ENCODE data around the gene FBXW9. TPM values are rescaled to one million over a fixed set of nuclear protein-coding genes. Genes with fewer than 3 reads are reported as not detected.
A peak's percentile ranks its signal among the peaks of the same experiment; 100 is the strongest.

FBXW9 gene
- total and polyA plus RNA-seq, 2 of the 4 experiments (the other 2 are of a cell fraction) = 9.5 to 14.2 TPM

DNA sequence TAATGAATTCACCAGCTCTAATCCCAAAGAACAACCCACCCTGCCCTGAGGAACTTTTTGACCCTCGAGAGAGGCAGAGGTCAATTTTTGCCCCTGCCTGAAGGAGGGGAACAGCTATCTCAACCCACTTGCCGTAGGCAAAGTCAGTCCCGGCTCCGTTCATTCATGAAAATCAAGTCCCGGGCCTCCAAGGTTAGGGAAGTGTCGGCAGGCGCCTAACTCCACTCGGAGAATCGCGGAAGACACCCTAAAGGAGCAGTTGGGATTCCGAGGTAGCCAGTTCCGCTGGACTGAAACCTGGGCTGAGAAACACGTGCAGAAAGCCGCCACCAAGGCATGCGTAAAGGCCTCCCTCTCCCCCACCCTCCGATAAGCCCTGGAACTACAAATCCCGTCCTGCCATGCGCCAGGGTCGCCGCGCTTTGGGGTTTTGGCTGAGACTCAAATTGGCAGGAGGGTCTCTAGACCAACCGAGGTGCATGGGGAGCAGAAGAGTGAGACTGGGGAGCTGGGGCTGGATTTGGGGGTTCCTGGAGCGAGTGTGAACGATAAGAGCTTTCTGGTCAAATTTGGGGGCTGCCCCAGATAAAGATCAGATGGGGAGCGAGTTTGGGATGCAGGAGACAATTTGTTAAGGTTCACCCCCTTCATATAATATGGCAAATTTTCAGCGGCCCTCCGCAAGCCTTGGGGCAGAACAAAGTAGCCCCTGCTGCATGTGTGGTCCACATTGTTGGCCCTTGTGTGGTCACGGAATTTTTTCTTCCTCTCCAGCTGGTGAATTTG is 27.4 kb upstream of the FBXW9 start, which contains the start of gene TNPO2 (continued):
- TF ChIP-seq RCOR1 (IDR thresholded peaks at IDR 0.05; ENCODE audit: insufficient replicate concordance, low read length) = no peak

DNA sequence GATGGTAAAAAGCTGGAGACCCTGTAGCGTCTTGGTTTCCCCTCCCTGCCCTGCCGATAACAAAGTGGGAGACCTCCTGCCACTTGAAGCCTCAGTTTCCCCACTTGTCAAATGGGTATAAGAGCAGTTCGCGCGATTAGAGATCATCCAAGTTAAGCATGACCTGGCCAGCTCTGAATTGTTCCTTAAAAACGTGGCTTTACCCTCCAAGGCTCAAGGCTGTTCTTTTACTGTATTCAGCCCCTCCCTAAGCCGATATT is 26.9 kb upstream of the FBXW9 start:
- peak overlapping the region; percentile 69 for H3K9ac ChIP-seq (ENCODE audit: low read depth, low read length)
- peak overlapping the region; percentile 80 for H2AK5ac ChIP-seq (ENCODE audit: low read depth, low read length)
- ATAC-seq (ENCODE audit: low read depth) (no peak), DNase-seq (peak; percentile 12)
- TF ChIP-seq MAFK (IDR thresholded peaks at IDR 0.05; ENCODE audit: low read depth, low read length) = no peak
- TF ChIP-seq POLR2A (IDR thresholded peaks at IDR 0.05; ENCODE audit: low read depth, low read length) = 0 out of 2 replicates have a peak, but pooled peaks have one; percentile 6
- TF ChIP-seq MXI1 (IDR thresholded peaks at IDR 0.05; ENCODE audit: borderline replicate concordance, low read depth, low read length) = no peak
- TF ChIP-seq RAD21 (IDR thresholded peaks at IDR 0.05; ENCODE audit: low read length) = no peak
- peak overlapping the region; percentile 53 for H3K4me3 ChIP-seq (ENCODE audit: insufficient read depth, low read depth, low read length)
- H3K36me3 ChIP-seq (ENCODE audit: control insufficient read depth, insufficient read depth, low read length) = peaks cover 12% of the 10 kb centered on the region
- peak overlapping the region; percentile 10; the same call in 1 of the 3 replicates for H2BK15ac ChIP-seq (ENCODE audit: low read depth, low read length)
- H2BK120ac ChIP-seq (ENCODE audit: low read depth, low read length) = peak overlapping the region; percentile 35
- H3K79me1 ChIP-seq (ENCODE audit: low read depth in 1 of 2, low read length in 2 of 2) = peaks cover 15 to 49% of the 10 kb centered on the region in 2 experiments; a peak in 3 of 4 replicates
- intact Hi-C loops (cut with micrococcal nuclease) (no loop called here), in situ Hi-C loops (cut with MboI; ENCODE audit: low sequenced_read_pairs) (no loop called here), dilution Hi-C loops (cut with HindIII; ENCODE audit: low sequenced_read_pairs, unreplicated experiment) (no loop called here)
- POLR2A ChIA-PET (ENCODE audit: unreplicated experiment) = interaction anchor here (0.5 to 0.8 kb wide), 2 partner anchors 11 to 104 kb away, joined by 8 read pairs; partner anchors contain the start of gene TRIR
- BruUV-seq (replicated peaks) = no TSS peak
- 0 out of 2 replicates have a peak, but pooled peaks cover 8% of the 10 kb centered on the region for H4K20me1 ChIP-seq (ENCODE audit: insufficient read depth, low read length)
- peak overlapping the region; percentile 68 for H3K27ac ChIP-seq (ENCODE audit: insufficient read depth, low read length)
- peak overlapping the region; percentile 85 for H3K4ac ChIP-seq (ENCODE audit: low read depth, low read length)
- H2AK9ac ChIP-seq (replicated peaks; ENCODE audit: low read depth, low read length, poor library complexity) = peak overlapping the region; percentile 99
- peak overlapping the region; percentile 83 to 95 for H4K8ac ChIP-seq (ENCODE audit: low read depth in 2 of 2, low read length in 2 of 2)
- peak overlapping the region; percentile 73 for H4K5ac ChIP-seq (ENCODE audit: low read depth, low read length)
- H3K9me3 ChIP-seq (ENCODE audit: control insufficient read depth, insufficient read depth, low read length) = no peaks in the 10 kb centered on the region
- H2BK20ac ChIP-seq (ENCODE audit: low read depth, low read length) = no peak overlapping the region
- no peaks in the 10 kb centered on the region for H3K27me3 ChIP-seq (ENCODE audit: control insufficient read depth, insufficient read depth, low read length)
- peak overlapping the region; percentile 88 for H3K4me2 ChIP-seq (ENCODE audit: low read depth, low read length)
- WGBS, 2 experiments (ENCODE audit: extremely low coverage in 2 of 2, insufficient read length in 1 of 2) = 0% methylated on average over 3 of the region's 7 CpGs; no CpG with 5 or more reads in 1 of the 2 experiments
- H2BK5ac ChIP-seq (ENCODE audit: low read depth, low read length, poor library complexity, severe bottlenecking) = peak overlapping the region; percentile 68
- H3K23ac ChIP-seq (ENCODE audit: low read depth, low read length) = peak overlapping the region; percentile 95
- H3K9me1 ChIP-seq (ENCODE audit: insufficient read depth, low read length) = peaks cover 10% of the 10 kb centered on the region; the same call in 1 of the 2 replicates
- H3K18ac ChIP-seq (ENCODE audit: low read depth, low read length) = no peak overlapping the region
- CTCF ChIA-PET = interaction anchor here (0.6 to 2.2 kb wide), 4 partner anchors 10 to 1077 kb away, joined by 3 to 8 read pairs (median 5); partner anchors contain the start of gene TRIR
- H4K91ac ChIP-seq (ENCODE audit: insufficient read depth, low read depth, low read length) = peak overlapping the region; percentile 75
- H3K4me1 ChIP-seq (ENCODE audit: control insufficient read depth, insufficient read depth, low read length) = peaks cover 4% of the 10 kb centered on the region
- H3K56ac ChIP-seq (ENCODE audit: extremely low read depth, insufficient read depth, low read length) = peak overlapping the region; percentile 91
- peak overlapping the region; percentile 79 for H3K14ac ChIP-seq (replicated peaks; ENCODE audit: low read depth, low read length)
- H2AFZ ChIP-seq (replicated peaks; ENCODE audit: low read length, poor library complexity) = peak overlapping the region; percentile 94

All from IMR-90 (cell line).